Neuronal stem cell (in vitro differentiated cells): Measurements from ENCODE around the gene EPB41L5.

Experiments used
- DNase-seq: peaks from one replicate; pipeline ENCODE4 v3.0.0-alpha.2; 2013; ENCODE audit warnings: low spot score
- H2AFZ ChIP-seq: one replicate; pipeline ENCODE4 v1.6.1; 2013; ENCODE audit warnings: mild to moderate bottlenecking, low read length, inconsistent platforms
- H2AK5ac ChIP-seq: 2 replicates; pipeline ENCODE4 v1.6.1; 2013; ENCODE audit warnings: low read depth, mild to moderate bottlenecking, inconsistent platforms, low read length, moderate library complexity, mixed read lengths
- H2BK120ac ChIP-seq: 2 replicates; pipeline ENCODE4 v1.6.1; 2013; ENCODE audit warnings: low read depth, mild to moderate bottlenecking, inconsistent platforms, low read length, moderate library complexity, mixed read lengths
- H2BK12ac ChIP-seq: one replicate; pipeline ENCODE4 v1.6.1; 2013; ENCODE audit warnings: low read length, inconsistent platforms
- H2BK15ac ChIP-seq: 2 replicates; pipeline ENCODE4 v1.6.1; 2013; ENCODE audit warnings: mild to moderate bottlenecking, low read length, inconsistent platforms, mixed read lengths
- H2BK5ac ChIP-seq: one replicate; pipeline ENCODE4 v1.6.1; 2013; ENCODE audit warnings: inconsistent platforms, mild to moderate bottlenecking, low read length, moderate library complexity
- H3K14ac ChIP-seq: one replicate; pipeline ENCODE4 v1.6.1; 2013; ENCODE audit warnings: low read length, inconsistent platforms
- H3K18ac ChIP-seq: 2 replicates; pipeline ENCODE4 v1.6.1; 2013; ENCODE audit warnings: low read length, inconsistent platforms
- H3K23ac ChIP-seq: 2 replicates; pipeline ENCODE4 v1.6.1; 2013; ENCODE audit warnings: low read depth, mild to moderate bottlenecking, mixed read lengths, low read length, inconsistent platforms; ENCODE audit not compliant: poor library complexity
- H3K27ac ChIP-seq: replicated peaks from 3 replicates; pipeline ENCODE4 v1.5.1; 2013; ENCODE audit warnings: low read length, inconsistent platforms
- H3K27me3 ChIP-seq, 3 experiments: 2 replicates each; pipeline ENCODE4 v1.6.1; 2013; ENCODE audit warnings: low read length in 3 of 3, mild to moderate bottlenecking in 2 of 3, inconsistent platforms in 1 of 3, low read depth in 1 of 3, mixed read lengths in 1 of 3, moderate library complexity in 1 of 3; ENCODE audit not compliant: control insufficient read depth in 3 of 3, insufficient read depth in 3 of 3
- H3K36me3 ChIP-seq, 2 donors: replicated peaks in 1 of 2; 2 replicates each; pipeline ENCODE4 v1.6.1; 2013; ENCODE audit warnings: low read length in 2 of 2; ENCODE audit not compliant: control insufficient read depth in 2 of 2, insufficient read depth in 2 of 2
- H3K4ac ChIP-seq: 2 replicates; pipeline ENCODE4 v1.6.1; 2013; ENCODE audit warnings: inconsistent platforms, mild to moderate bottlenecking, low read length, moderate library complexity
- H3K4me1 ChIP-seq, 2 donors: 1 replicate in 1 of 2; 2 replicates in 1 of 2; pipeline ENCODE4 v1.6.1; 2013; ENCODE audit warnings: low read length in 2 of 2, low read depth in 1 of 2; ENCODE audit not compliant: control insufficient read depth in 2 of 2, insufficient read depth in 1 of 2
- H3K4me2 ChIP-seq: one replicate; pipeline ENCODE4 v1.6.1; 2013; ENCODE audit warnings: mild to moderate bottlenecking, low read length, inconsistent platforms; ENCODE audit not compliant: insufficient read depth, poor library complexity, severe bottlenecking
- H3K4me3 ChIP-seq, 2 donors: 2 replicates each; pipeline ENCODE4 v1.5.1; 2013; ENCODE audit warnings: low read length in 2 of 2, mild to moderate bottlenecking in 2 of 2, inconsistent platforms in 1 of 2, moderate library complexity in 1 of 2
- H3K79me1 ChIP-seq: one replicate; pipeline ENCODE4 v1.6.1; 2013; ENCODE audit warnings: low read depth, mild to moderate bottlenecking, inconsistent platforms, low read length, moderate library complexity
- H3K9ac ChIP-seq: one replicate; pipeline ENCODE4 v1.6.1; 2013; ENCODE audit warnings: mild to moderate bottlenecking, low read depth, low read length, inconsistent platforms; ENCODE audit not compliant: poor library complexity
- H3K9me3 ChIP-seq, 2 donors: replicated peaks in 1 of 2; 2 replicates each; pipeline versions ENCODE3 to v1.6.1; 2013; ENCODE audit warnings: low read length in 2 of 2, mild to moderate bottlenecking in 2 of 2, inconsistent platforms in 1 of 2, low read depth in 1 of 2, mixed read lengths in 1 of 2, moderate library complexity in 1 of 2; ENCODE audit not compliant: control insufficient read depth in 2 of 2, insufficient read depth in 1 of 2
- H4K8ac ChIP-seq: one replicate; pipeline ENCODE4 v1.6.1; 2013; ENCODE audit warnings: low read depth, mild to moderate bottlenecking, inconsistent platforms, low read length, moderate library complexity
- H4K91ac ChIP-seq: one replicate; pipeline ENCODE4 v1.6.1; 2013; ENCODE audit warnings: low read length, low read depth, mild to moderate bottlenecking, inconsistent platforms; ENCODE audit not compliant: poor library complexity
- WGBS, 2 donors: extraction: QIAGEN DNeasy Blood & Tissue Kit; methylation state at CpG; one replicate each; pipeline ENCODE4 v1.1.7; 2013; ENCODE audit warnings: missing lambda C conversion rate in 2 of 2, mixed read lengths in 1 of 2; ENCODE audit not compliant: insufficient read length in 2 of 2, insufficient replicate concordance in 1 of 2; ENCODE audit errors: extremely low coverage in 2 of 2; 5-methylcytosine and 5-hydroxymethylcytosine counted together

EPB41L5 gene

GRCh38 chr2:120104772-120105171, 91.9 kb downstream of the EPB41L5 start:
- no peak overlapping the region for H2AK5ac ChIP-seq
- H3K4me1 ChIP-seq: peaks cover 0 to 3% of the 10 kb centered on the region in 2 donors
- DNase-seq: no peak
- H3K79me1 ChIP-seq: no peaks in the 10 kb centered on the region
- H3K9ac ChIP-seq: no peak overlapping the region
- H3K18ac ChIP-seq: no peak overlapping the region
- H3K14ac ChIP-seq: no peak overlapping the region
- H3K27ac ChIP-seq: no peak overlapping the region
- no peak overlapping the region for H2BK12ac ChIP-seq
- H3K36me3 ChIP-seq: peaks cover 5 to 45% of the 10 kb centered on the region in 2 donors
- no peak overlapping the region for H2BK15ac ChIP-seq
- no peak overlapping the region for H3K4me2 ChIP-seq
- H3K27me3 ChIP-seq: no peaks in the 10 kb centered on the region
- no peaks in the 10 kb centered on the region for H3K9me3 ChIP-seq
- H2BK120ac ChIP-seq: no peak overlapping the region
- H4K8ac ChIP-seq: no peak overlapping the region
- no peak overlapping the region for H3K4ac ChIP-seq
- no CpG with 5 or more reads among the region's 1 CpG for WGBS, 2 donors
- H4K91ac ChIP-seq: no peak overlapping the region
- no peak overlapping the region for H2AFZ ChIP-seq
- H3K23ac ChIP-seq: no peak overlapping the region
- H3K4me3 ChIP-seq: no peak overlapping the region
- H2BK5ac ChIP-seq: no peak overlapping the region

GRCh38 chr2:120105360-120105759, 92.5 kb downstream of the EPB41L5 start:
- Histone ChIP-seq H3K4me2 (no peak overlapping the region), H4K91ac (no peak overlapping the region), H3K27me3 (no peaks in the 10 kb centered on the region), H3K14ac (no peak overlapping the region), H3K9ac (no peak overlapping the region), H2BK12ac (no peak overlapping the region), H2BK15ac (no peak overlapping the region), H3K4me1 (peaks cover 0 to 3% of the 10 kb centered on the region in 2 donors), H2AK5ac (no peak overlapping the region), H3K27ac (no peak overlapping the region), H3K23ac (no peak overlapping the region), H3K36me3 (peaks cover 5 to 41% of the 10 kb centered on the region in 2 donors), H3K4me3 (no peak overlapping the region), H3K18ac (no peak overlapping the region), H3K4ac (no peak overlapping the region), H3K9me3 (no peaks in the 10 kb centered on the region), H2BK120ac (no peak overlapping the region), H2BK5ac (no peak overlapping the region), H3K79me1 (no peaks in the 10 kb centered on the region), H2AFZ (no peak overlapping the region), H4K8ac (no peak overlapping the region)
- WGBS, 2 donors: no CpG with 5 or more reads among the region's 2 CpGs
- DNase-seq: no peak

DNA sequence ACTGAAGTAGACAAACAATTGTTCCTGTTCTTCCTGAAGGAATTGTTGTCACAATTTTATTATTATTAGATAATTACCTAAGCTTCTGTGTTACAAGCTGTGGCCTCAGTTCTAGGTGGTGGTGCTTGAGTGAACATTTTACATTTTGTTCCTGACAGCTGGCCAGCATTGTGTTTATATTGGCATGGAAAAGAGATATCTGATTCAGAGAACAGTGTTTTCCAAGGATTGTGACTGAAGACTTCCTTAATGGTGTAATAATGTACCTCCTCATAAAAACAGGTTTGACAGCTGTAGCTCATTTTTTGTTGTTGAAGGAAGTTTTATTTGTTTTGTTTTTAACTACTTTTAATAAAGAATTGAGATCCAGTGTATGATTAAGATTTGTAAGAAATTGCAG, 95.2 kb downstream of the EPB41L5 start:
- Histone ChIP-seq H2BK12ac (no peak overlapping the region), H4K91ac (no peak overlapping the region), H3K4ac (no peak overlapping the region), H3K79me1 (no peaks in the 10 kb centered on the region), H3K36me3 (peaks cover 5 to 26% of the 10 kb centered on the region in 2 donors), H3K4me1 (peaks cover 0 to 3% of the 10 kb centered on the region in 2 donors), H3K9ac (no peak overlapping the region), H3K9me3 (no peaks in the 10 kb centered on the region), H2BK15ac (no peak overlapping the region), H2BK120ac (no peak overlapping the region), H2BK5ac (no peak overlapping the region), H2AK5ac (no peak overlapping the region), H3K4me2 (no peak overlapping the region), H3K4me3 (no peak overlapping the region), H3K18ac (no peak overlapping the region), H2AFZ (no peak overlapping the region), H4K8ac (no peak overlapping the region), H3K27me3 (no peaks in the 10 kb centered on the region), H3K23ac (no peak overlapping the region), H3K27ac (no peak overlapping the region), H3K14ac (no peak overlapping the region)
- DNase-seq: no peak

- Histone ChIP-seq H2AFZ (no peak overlapping the region), H3K27ac (no peak overlapping the region), H3K4me2 (no peak overlapping the region), H3K9ac (no peak overlapping the region), H3K27me3 (no peaks in the 10 kb centered on the region), H2BK12ac (no peak overlapping the region), H3K4me3 (no peak overlapping the region), H3K36me3 (peaks cover 5 to 24% of the 10 kb centered on the region in 2 donors), H3K18ac (no peak overlapping the region), H4K8ac (no peak overlapping the region), H2BK5ac (no peak overlapping the region), H3K4me1 (peaks cover 0 to 3% of the 10 kb centered on the region in 2 donors), H2BK15ac (no peak overlapping the region), H3K79me1 (no peaks in the 10 kb centered on the region), H3K4ac (no peak overlapping the region), H4K91ac (no peak overlapping the region), H2AK5ac (no peak overlapping the region), H3K9me3 (no peaks in the 10 kb centered on the region), H3K14ac (no peak overlapping the region), H3K23ac (no peak overlapping the region), H2BK120ac (no peak overlapping the region)
- no peak for DNase-seq
- no CpG with 5 or more reads among the region's 1 CpG for WGBS, 2 donors
Measured at GRCh38 chr2:120108749-120109148, 95.9 kb downstream of the EPB41L5 start.
